Activated T-helper 1 cell treated with anti-CD3 and anti-CD28 coated beads, Interleukin-2, amount 50 U/mL, for 16 hours (primary cell): ENCODE data around the gene C11orf68.
"Not testable (repeated sequence)": the region's sequence is repeated elsewhere in the genome, so short reads cannot be mapped to it uniquely, and the experiment has no call there.

Experiments used
- DNase-seq, 2 donors: peaks; one replicate each; pipeline ENCODE4 v3.0.0-alpha.2; 2020; ENCODE audit warnings: low read depth in 1 of 2, low spot score in 1 of 2

Gene C11orf68

GRCh38 chr11:65918211-65919140, at the start of gene C11orf68:
TSS of gene C11orf68 (minus strand) at chr11:65919062. CDS start at chr11:65919031, 31 bp downstream.
- DNase-seq, result peak in 1 of 2 donors; percentile 10

DNA sequence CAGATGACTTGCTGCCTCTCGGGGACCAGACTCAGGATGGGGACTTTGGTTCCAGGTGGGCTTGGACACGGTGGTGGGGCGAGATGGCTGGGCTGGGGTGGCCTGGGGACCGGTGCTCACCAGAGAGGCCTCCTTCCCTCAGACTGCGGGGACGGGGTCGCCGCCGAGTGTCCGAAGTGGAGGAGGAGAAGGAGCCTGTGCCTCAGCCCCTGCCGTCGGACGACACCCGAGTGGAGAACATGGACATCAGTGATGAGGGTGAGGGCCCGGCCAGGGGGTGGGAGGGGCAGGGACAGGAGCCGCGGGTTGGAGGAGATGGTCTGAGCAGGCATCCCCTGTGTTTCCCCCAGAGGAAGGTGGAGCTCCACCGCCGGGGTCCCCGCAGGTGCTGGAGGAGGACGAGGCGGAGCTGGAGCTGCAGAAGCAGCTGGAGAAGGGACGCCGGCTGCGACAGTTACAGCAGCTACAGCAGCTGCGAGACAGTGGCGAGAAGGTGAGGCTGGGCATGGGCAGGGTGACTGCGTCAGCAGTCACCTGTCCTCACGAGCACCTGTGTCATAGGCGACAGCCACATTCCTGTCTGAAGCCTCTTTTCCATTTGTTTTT, 48.6 kb upstream of the C11orf68 start:
- DNase-seq, result no peak

GRCh38 chr11:65965986-65966762, 47.3 kb upstream of the C11orf68 start:
- no peak for DNase-seq

DNA sequence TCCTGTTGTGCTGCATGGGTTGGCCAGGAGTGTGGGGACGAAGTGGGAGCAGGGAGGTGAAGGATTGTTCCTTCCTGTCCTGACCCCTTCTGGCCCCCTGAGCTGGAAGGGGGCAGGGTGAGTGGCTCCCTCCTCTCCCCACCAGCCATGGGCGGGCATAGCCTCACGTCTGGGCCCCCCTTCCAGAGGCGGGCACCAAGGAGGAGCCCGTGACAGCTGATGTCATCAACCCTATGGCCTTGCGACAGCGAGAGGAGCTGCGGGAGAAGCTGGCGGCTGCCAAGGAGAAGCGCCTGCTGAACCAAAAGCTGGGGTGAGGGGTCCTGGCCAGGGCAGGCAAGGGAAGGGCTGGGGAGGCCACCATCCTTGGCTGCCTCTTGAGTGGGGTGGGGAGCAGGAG, 46.0 kb upstream of the C11orf68 start:
- no peak for DNase-seq

- no peak for DNase-seq
These were observed 43.3 kb upstream of the C11orf68 start for GRCh38 chr11:65962141-65962564.

GRCh38 chr11:65961267-65962140, 42.6 kb upstream of the C11orf68 start, which contains the start of gene SART1:
TSS of gene SART1 (plus strand) at chr11:65961734. CDS start at chr11:65961781, 47 bp downstream.
- DNase-seq, result peak; percentile 88 to 93

- no peak for DNase-seq
These were observed 42.0 kb upstream of the C11orf68 start for GRCh38 chr11:65960824-65961266.

GRCh38 chr11:65958774-65959420, 40.0 kb upstream of the C11orf68 start:
- no peak for DNase-seq

- DNase-seq, result no peak
These were observed 39.4 kb upstream of the C11orf68 start for GRCh38 chr11:65958291-65958690.

DNA sequence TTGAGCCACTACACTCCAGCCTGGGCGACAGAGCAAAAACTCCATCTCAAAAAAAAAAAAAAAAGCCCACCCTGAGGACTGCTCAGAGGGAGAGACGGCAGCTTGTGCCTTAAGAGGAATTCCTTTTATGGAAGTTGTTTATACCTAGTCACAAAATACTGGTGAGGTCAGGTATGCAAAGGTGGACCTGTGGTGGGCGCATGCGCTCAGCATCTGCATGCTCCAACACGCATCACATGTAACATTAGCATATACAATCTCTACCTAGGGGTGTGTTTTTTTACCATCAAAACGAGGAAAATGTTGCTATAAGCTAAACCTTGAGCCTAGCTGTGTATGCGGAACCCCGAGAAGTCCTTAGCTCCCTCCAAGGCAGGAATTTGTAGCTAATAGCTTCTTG, 35.9 kb upstream of the C11orf68 start:
- DNase-seq, result no peak

- no peak for DNase-seq
These were observed 34.6 kb upstream of the C11orf68 start for GRCh38 chr11:65953471-65953870.

- DNase-seq, result no peak
These were observed 33.2 kb upstream of the C11orf68 start for GRCh38 chr11:65952052-65952521.

GRCh38 chr11:65951641-65952040, 32.8 kb upstream of the C11orf68 start:
- not testable (repeated sequence) for DNase-seq

- not testable (repeated sequence) for DNase-seq
These were observed 31.8 kb upstream of the C11orf68 start for GRCh38 chr11:65950711-65951110.

DNA sequence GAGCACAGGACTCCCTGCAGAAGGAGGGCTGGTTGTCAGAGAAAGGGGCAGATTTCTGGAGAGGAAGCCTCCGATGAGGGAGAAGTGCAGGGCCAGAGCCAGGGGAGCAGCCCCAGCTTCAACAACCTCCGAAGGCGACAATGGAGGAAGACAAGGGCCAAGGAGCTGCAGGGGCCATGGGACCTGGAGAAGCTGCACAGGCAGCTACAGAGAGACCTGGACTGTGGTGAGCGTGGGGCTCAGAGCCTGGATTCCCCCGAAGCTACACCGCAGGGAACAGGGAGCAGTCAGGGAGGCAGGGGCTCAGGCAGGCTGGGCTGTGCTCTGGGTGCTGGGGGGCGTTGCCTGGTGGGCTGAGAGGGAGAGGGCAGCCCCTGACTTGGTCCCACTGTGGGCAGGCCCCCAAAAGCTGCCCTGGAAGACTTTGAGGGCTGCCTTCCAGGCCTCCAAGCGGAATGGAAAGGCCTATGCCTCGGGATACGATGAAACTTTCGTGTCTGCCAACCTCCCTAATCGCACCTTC, 28.8 kb upstream of the C11orf68 start:
- DNase-seq, result no peak

GRCh38 chr11:65947133-65947532, 28.3 kb upstream of the C11orf68 start:
- DNase-seq, result no peak

GRCh38 chr11:65946655-65947054, 27.8 kb upstream of the C11orf68 start:
- DNase-seq, result no peak

- DNase-seq, result no peak
These were observed 27.2 kb upstream of the C11orf68 start for GRCh38 chr11:65945941-65946558.

GRCh38 chr11:65945430-65945911, 26.6 kb upstream of the C11orf68 start, which contains the start of gene TSGA10IP:
TSS of gene TSGA10IP (plus strand) at chr11:65945480. CDS start at chr11:65945676, 196 bp downstream.
- no peak for DNase-seq
